Large intestine (tissue), 3 donors: ENCODE data around the gene HEXB. TPM values are rescaled to one million over a fixed set of nuclear protein-coding genes. Genes with fewer than 3 reads are reported as not detected.
"Not testable (repeated sequence)": the region's sequence is repeated elsewhere in the genome, so short reads cannot be mapped to it uniquely, and the experiment has no call there.

Experiments used
- DNase-seq, 2 donors: peaks; one replicate each; pipeline versions ENCODE4 v3.0.0 to v3.0.0-alpha.2; 2013
- H3K27ac ChIP-seq: one replicate; pipeline ENCODE4 v1.5.1; 2013; ENCODE audit warnings: low read length
- H3K27me3 ChIP-seq: 2 replicates; pipeline ENCODE4 v1.6.1; 2013; ENCODE audit warnings: low read length; ENCODE audit not compliant: control insufficient read depth, insufficient read depth
- H3K36me3 ChIP-seq: 2 replicates; pipeline ENCODE4 v1.6.1; 2013; ENCODE audit warnings: low read length; ENCODE audit not compliant: control insufficient read depth, insufficient read depth
- H3K4me1 ChIP-seq: one replicate; pipeline ENCODE4 v1.6.1; 2013; ENCODE audit warnings: low read length; ENCODE audit not compliant: control insufficient read depth, insufficient read depth
- H3K4me3 ChIP-seq: one replicate; pipeline ENCODE4 v1.5.1; 2013; ENCODE audit warnings: low read length
- H3K9me3 ChIP-seq: one replicate; pipeline ENCODE4 v1.6.1; 2013; ENCODE audit warnings: mild to moderate bottlenecking, low read depth, low read length, moderate library complexity; ENCODE audit not compliant: control insufficient read depth
- WGBS: methylation state at CpG from one replicate; pipeline ENCODE4 v1.1.5; 2013; ENCODE audit warnings: low lambda C conversion rate; ENCODE audit not compliant: insufficient coverage; 5-methylcytosine and 5-hydroxymethylcytosine counted together
- polyA plus RNA-seq: library from polyadenylated mRNA; unstranded; fragments of 120-200 nt; gene quantifications from one replicate; pipeline ENCODE4 v1.2.1, GENCODE V29; 2013

The HEXB gene
- polyA plus RNA-seq, 1 donor, result 283 TPM

GRCh38 chr5:74717596-74717995, 32.6 kb downstream of the HEXB start:
- Histone ChIP-seq H3K4me3 (no peak overlapping the region), H3K36me3 (peaks cover 44% of the 10 kb centered on the region), H3K27ac (no peak overlapping the region), H3K27me3 (no peaks in the 10 kb centered on the region), H3K4me1 (no peaks in the 10 kb centered on the region), H3K9me3 (no peaks in the 10 kb centered on the region)
- DNase-seq, result no peak
- 60% methylated on average over 1 of the region's 1 CpG for WGBS

DNA sequence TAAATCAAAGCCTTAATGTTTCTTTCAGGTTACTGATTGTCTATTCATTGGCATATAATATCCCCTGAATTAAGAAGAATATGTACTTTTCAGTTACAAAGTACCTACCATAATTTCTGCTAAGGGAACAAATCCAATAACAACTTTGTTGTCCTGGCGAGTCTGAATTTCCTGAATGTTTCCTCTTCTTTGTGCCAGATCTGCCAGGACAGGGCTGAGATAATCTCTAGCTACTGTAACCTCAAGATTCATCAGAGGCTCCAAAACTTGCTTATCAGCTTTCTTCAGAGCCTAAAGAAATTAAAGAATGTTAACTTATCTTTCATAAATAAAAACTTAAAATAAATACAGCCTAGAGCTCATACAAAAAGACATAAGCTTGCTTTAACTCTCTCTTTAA, 37.2 kb downstream of the HEXB start:
- Histone ChIP-seq H3K4me1 (no peaks in the 10 kb centered on the region), H3K27ac (no peak overlapping the region), H3K9me3 (no peaks in the 10 kb centered on the region), H3K4me3 (no peak overlapping the region), H3K27me3 (no peaks in the 10 kb centered on the region), H3K36me3 (peaks cover 66% of the 10 kb centered on the region)
- 100% methylated on average over 1 of the region's 1 CpG for WGBS
- no peak for DNase-seq

- Histone ChIP-seq H3K4me3 (no peak overlapping the region), H3K9me3 (no peaks in the 10 kb centered on the region), H3K27me3 (no peaks in the 10 kb centered on the region), H3K4me1 (no peaks in the 10 kb centered on the region), H3K36me3 (peaks cover 65% of the 10 kb centered on the region), H3K27ac (no peak overlapping the region)
- WGBS, result 80% methylated on average over 1 of the region's 1 CpG
- no peak for DNase-seq
These were observed 40.3 kb downstream of the HEXB start for GRCh38 chr5:74725331-74725730.

- Histone ChIP-seq H3K36me3 (peaks cover 43% of the 10 kb centered on the region), H3K4me1 (no peaks in the 10 kb centered on the region), H3K27me3 (no peaks in the 10 kb centered on the region), H3K4me3 (no peak overlapping the region), H3K27ac (no peak overlapping the region), H3K9me3 (no peaks in the 10 kb centered on the region)
- DNase-seq, result no peak
- WGBS, result 100% methylated on average over 2 of the region's 6 CpGs
These were observed 51.7 kb downstream of the HEXB start for GRCh38 chr5:74736759-74737158.

DNA sequence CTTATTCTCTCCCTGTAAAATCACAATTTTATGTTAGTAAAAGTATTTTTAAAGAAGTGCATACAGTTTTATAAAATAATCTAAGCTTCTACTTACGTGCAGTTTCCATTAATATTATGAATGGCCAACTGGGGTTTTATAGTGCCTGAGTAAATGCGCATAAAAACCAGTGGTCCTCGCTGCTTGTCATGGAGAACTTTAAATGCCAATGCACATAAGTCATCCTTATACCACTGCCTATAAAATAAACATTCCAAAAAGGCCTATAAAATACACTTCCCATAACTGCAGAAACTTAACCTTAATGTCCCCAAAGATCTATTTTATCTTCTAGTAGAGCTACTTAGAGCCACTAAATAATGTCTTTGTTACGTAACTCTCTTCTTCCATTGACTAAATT, 53.4 kb downstream of the HEXB start:
- Histone ChIP-seq H3K9me3 (no peaks in the 10 kb centered on the region), H3K4me1 (no peaks in the 10 kb centered on the region), H3K36me3 (peaks cover 42% of the 10 kb centered on the region), H3K27ac (no peak overlapping the region), H3K4me3 (no peak overlapping the region), H3K27me3 (no peaks in the 10 kb centered on the region)
- WGBS, result 94% methylated on average over 2 of the region's 4 CpGs
- DNase-seq, result no peak

GRCh38 chr5:74748742-74749141, 63.7 kb downstream of the HEXB start:
- not testable (repeated sequence) for H3K27ac ChIP-seq, DNase-seq, H3K4me1 ChIP-seq, H3K9me3 ChIP-seq, H3K4me3 ChIP-seq, H3K27me3 ChIP-seq
- H3K36me3 ChIP-seq, result peaks cover 32% of the 10 kb centered on the region
- 100% methylated on average over 1 of the region's 4 CpGs for WGBS

- H3K36me3 ChIP-seq, result peaks cover 25% of the 10 kb centered on the region
- 83% methylated on average over 1 of the region's 1 CpG for WGBS
- no peak overlapping the region for H3K4me3 ChIP-seq
- H3K27ac ChIP-seq, result no peak overlapping the region
- peaks cover 11% of the 10 kb centered on the region for H3K4me1 ChIP-seq
- no peaks in the 10 kb centered on the region for H3K9me3 ChIP-seq
- no peak for DNase-seq
- no peaks in the 10 kb centered on the region for H3K27me3 ChIP-seq
These were observed 76.2 kb downstream of the HEXB start for GRCh38 chr5:74761241-74761640.

DNA sequence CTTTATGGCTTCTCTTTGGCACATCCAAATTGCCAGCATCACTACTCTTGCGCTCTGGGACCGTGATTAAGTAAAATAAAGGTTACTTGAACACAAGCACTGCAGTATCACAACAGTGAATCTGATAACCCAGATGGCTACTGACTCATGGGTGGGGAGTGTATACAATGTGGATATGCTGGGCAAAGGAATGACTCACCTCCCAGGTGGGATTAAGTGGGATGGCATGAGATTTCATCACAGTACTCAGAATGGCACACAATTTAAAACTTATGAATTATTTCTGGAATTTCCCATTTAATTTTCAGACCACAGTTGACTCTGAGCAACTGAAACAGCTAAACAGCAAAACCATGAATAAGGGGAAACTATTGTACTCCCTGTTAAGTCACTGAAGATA, 77.6 kb downstream of the HEXB start:
- H3K27ac ChIP-seq, result no peak overlapping the region
- H3K36me3 ChIP-seq, result peaks cover 19% of the 10 kb centered on the region

DNA sequence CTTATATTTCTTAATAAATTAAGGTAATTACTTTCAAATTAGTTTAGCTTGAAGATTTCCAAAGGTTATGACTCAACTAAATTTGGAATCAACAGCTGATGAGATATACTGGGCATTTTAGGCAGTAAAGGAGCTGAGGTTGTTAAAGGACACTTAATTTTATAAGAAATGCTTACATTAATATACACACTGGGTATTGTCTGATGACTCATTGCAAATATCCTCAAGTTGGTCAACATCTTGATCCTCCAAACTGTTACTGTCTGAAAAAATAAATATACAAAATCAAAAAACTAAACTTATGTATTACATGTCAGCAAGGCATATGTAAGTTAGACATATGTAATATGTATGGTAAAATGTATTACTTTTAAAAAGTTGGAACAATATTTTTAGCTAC, 78.5 kb downstream of the HEXB start:
- Histone ChIP-seq H3K27ac (no peak overlapping the region), H3K36me3 (peaks cover 15% of the 10 kb centered on the region), H3K4me3 (no peak overlapping the region), H3K27me3 (no peaks in the 10 kb centered on the region), H3K9me3 (no peaks in the 10 kb centered on the region), H3K4me1 (peaks cover 16% of the 10 kb centered on the region)
- no peak for DNase-seq

More for the DNA sequence above, 77.6 kb downstream of the HEXB start:
- Histone ChIP-seq H3K4me1 (peaks cover 11% of the 10 kb centered on the region), H3K27me3 (no peaks in the 10 kb centered on the region), H3K9me3 (no peaks in the 10 kb centered on the region), H3K4me3 (no peak overlapping the region)
- no CpG with 5 or more reads among the region's 2 CpGs for WGBS
- no peak for DNase-seq

DNA sequence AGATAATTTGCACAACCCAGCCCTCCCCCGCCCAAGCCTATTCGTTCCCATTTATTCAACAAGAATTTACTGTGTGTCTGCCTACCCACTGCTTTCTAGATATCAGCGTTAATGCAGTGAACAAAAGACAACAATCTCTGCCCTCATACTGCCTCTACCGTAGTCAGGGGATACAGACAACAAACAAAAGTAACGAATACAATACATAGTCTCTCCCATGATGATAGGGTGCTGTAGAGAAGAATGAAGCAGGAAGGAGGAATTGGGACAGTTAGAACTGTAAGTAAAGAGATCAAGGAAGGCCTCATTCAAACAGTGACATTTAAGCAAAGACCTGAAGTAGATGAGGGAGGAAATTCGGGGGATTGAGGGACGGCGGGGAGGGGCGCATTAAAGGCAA, 80.2 kb downstream of the HEXB start:
- peaks cover 17% of the 10 kb centered on the region for H3K36me3 ChIP-seq
- WGBS, result 20% methylated on average over 1 of the region's 9 CpGs
- no peaks in the 10 kb centered on the region for H3K9me3 ChIP-seq
- H3K27me3 ChIP-seq, result no peaks in the 10 kb centered on the region
- DNase-seq, result peak in 1 of 2 donors; percentile 41
- H3K4me3 ChIP-seq, result no peak overlapping the region
- H3K4me1 ChIP-seq, result peaks cover 16% of the 10 kb centered on the region
- H3K27ac ChIP-seq, result no peak overlapping the region

GRCh38 chr5:74765929-74766328, 80.9 kb downstream of the HEXB start:
- H3K27ac ChIP-seq, result no peak overlapping the region
- no peaks in the 10 kb centered on the region for H3K9me3 ChIP-seq
- no peak for DNase-seq
- peaks cover 18% of the 10 kb centered on the region for H3K36me3 ChIP-seq
- H3K27me3 ChIP-seq, result no peaks in the 10 kb centered on the region
- H3K4me3 ChIP-seq, result peak overlapping the region; percentile 99
- peaks cover 16% of the 10 kb centered on the region for H3K4me1 ChIP-seq
- no CpG with 5 or more reads among the region's 27 CpGs for WGBS
